SK-N-MC (cell line): ENCODE data around the gene MPO.

ENCODE experiments used
- EZH2 ChIP-seq: fragments of 200-600 bp; sonication (generic); IDR thresholded peaks from one replicate; pipeline ENCODE4 v1.6.1; 2017; ENCODE audit warnings: antibody characterized with exemption
- FOXP2 ChIP-seq: optimal IDR thresholded peaks from 2 replicates; pipeline ENCODE3; 2011; ENCODE audit warnings: mild to moderate bottlenecking, moderate library complexity; ENCODE audit not compliant: insufficient read depth; ENCODE audit errors: extremely low read length, control extremely low read depth
- POLR2AphosphoS5 ChIP-seq: IDR thresholded peaks from 2 replicates; pipeline ENCODE4 v1.6.1; 2012; ENCODE audit warnings: mild to moderate bottlenecking, low read depth, low read length, borderline replicate concordance

GRCh38 chr17:58327363-58328194 lies 46.8 kb upstream of the MPO start:
- TF ChIP-seq EZH2 (no peak), POLR2AphosphoS5 (no peak), FOXP2 (no peak)
